Measurements from ENCODE around the gene ANKS6.

GRCh38 chr9:98807814-98808195 lies 11.4 kb upstream of the ANKS6 start:
- TF ChIP-seq, protein P1, sequence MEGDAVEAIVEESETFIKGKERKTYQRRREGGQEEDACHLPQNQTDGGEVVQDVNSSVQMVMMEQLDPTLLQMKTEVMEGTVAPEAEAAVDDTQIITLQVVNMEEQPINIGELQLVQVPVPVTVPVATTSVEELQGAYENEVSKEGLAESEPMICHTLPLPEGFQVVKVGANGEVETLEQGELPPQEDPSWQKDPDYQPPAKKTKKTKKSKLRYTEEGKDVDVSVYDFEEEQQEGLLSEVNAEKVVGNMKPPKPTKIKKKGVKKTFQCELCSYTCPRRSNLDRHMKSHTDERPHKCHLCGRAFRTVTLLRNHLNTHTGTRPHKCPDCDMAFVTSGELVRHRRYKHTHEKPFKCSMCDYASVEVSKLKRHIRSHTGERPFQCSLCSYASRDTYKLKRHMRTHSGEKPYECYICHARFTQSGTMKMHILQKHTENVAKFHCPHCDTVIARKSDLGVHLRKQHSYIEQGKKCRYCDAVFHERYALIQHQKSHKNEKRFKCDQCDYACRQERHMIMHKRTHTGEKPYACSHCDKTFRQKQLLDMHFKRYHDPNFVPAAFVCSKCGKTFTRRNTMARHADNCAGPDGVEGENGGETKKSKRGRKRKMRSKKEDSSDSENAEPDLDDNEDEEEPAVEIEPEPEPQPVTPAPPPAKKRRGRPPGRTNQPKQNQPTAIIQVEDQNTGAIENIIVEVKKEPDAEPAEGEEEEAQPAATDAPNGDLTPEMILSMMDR (IDR thresholded peaks at IDR 0.05): no peak
- TF ChIP-seq POLR2A (IDR thresholded peaks at IDR 0.05) (no peak), EP300 (IDR thresholded peaks at IDR 0.05; ENCODE audit: low read depth) (no peak), POLR2AphosphoS5 (IDR thresholded peaks at IDR 0.05) (no peak)

Data from transverse colon (tissue), 4 donors.